Measurements from ENCODE around the gene ZPBP2. TPM values are rescaled to one million over a fixed set of nuclear protein-coding genes. Genes with fewer than 3 reads are reported as not detected.

Gene ZPBP2
- total and polyA plus RNA-seq, 9 of the 15 experiments (the other 6 are each of a cell fraction or from before 2014, with no cell fraction given): not detected

DNA sequence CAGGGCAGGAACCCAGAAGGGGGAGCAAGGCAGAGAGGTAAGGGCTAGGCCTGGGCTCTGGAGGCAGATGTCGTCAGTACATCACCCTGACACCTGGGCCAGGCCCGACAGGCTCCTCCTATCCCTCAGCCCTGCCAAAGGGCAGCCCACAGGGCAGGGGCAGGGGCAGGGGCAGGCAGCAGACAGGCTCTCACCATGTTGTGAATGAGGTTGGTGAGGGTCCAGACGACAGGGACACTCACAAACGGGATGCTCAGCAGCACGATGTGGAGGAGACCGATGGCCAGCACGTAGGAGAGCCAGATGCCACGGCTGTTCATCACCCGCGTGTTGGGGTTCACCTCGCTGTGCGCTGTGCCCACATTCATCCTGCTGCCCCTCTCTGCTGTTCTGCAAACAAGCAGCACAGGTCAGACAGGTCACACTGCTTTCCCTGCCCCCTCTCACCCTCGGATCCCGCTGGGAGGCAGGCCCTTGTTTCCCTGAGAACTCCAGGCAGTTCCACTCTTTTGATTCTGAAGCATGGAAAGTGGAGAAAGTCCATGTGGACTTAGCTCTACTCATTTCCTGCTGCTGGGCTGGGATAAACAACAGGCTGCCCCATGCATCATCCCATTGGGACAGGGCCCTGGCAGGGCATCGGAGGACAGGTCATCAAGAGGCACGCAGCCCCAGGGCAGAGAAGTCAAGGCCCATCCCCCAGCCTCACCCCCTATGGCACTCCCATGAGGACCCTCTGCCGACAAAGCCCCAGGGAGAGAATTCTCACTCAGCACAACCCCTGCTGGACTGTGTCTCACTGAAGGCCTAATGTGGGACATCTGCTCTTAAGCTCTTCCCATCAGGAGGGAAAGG is 56.1 kb downstream of the ZPBP2 start (continued):
- TF ChIP-seq, protein P1, sequence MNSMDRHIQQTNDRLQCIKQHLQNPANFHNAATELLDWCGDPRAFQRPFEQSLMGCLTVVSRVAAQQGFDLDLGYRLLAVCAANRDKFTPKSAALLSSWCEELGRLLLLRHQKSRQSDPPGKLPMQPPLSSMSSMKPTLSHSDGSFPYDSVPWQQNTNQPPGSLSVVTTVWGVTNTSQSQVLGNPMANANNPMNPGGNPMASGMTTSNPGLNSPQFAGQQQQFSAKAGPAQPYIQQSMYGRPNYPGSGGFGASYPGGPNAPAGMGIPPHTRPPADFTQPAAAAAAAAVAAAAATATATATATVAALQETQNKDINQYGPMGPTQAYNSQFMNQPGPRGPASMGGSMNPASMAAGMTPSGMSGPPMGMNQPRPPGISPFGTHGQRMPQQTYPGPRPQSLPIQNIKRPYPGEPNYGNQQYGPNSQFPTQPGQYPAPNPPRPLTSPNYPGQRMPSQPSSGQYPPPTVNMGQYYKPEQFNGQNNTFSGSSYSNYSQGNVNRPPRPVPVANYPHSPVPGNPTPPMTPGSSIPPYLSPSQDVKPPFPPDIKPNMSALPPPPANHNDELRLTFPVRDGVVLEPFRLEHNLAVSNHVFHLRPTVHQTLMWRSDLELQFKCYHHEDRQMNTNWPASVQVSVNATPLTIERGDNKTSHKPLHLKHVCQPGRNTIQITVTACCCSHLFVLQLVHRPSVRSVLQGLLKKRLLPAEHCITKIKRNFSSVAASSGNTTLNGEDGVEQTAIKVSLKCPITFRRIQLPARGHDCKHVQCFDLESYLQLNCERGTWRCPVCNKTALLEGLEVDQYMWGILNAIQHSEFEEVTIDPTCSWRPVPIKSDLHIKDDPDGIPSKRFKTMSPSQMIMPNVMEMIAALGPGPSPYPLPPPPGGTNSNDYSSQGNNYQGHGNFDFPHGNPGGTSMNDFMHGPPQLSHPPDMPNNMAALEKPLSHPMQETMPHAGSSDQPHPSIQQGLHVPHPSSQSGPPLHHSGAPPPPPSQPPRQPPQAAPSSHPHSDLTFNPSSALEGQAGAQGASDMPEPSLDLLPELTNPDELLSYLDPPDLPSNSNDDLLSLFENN (IDR thresholded peaks at IDR 0.05; ENCODE audit: low read depth in 2 of 2, low read length in 2 of 2): no peak
- no peak for TF ChIP-seq HNRNPLL (IDR thresholded peaks at IDR 0.05; ENCODE audit: low read depth, low read length, poor library complexity, severe bottlenecking)
- no peak for TF ChIP-seq ZNF232 (CRISPR knock-in tag; IDR thresholded peaks at IDR 0.05)
- TF ChIP-seq, protein P2, sequence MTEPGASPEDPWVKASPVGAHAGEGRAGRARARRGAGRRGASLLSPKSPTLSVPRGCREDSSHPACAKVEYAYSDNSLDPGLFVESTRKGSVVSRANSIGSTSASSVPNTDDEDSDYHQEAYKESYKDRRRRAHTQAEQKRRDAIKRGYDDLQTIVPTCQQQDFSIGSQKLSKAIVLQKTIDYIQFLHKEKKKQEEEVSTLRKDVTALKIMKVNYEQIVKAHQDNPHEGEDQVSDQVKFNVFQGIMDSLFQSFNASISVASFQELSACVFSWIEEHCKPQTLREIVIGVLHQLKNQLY (CRISPR knock-in tag; conservative IDR thresholded peaks at IDR 0.05): no peak
- no peak for TF ChIP-seq RBM14 (IDR thresholded peaks at IDR 0.05; ENCODE audit: borderline replicate concordance, insufficient read depth, low read depth, low read length)
- no peak for TF ChIP-seq NFIX (CRISPR knock-in tag; IDR thresholded peaks at IDR 0.05; ENCODE audit: low read depth)
- TF ChIP-seq, protein P3, sequence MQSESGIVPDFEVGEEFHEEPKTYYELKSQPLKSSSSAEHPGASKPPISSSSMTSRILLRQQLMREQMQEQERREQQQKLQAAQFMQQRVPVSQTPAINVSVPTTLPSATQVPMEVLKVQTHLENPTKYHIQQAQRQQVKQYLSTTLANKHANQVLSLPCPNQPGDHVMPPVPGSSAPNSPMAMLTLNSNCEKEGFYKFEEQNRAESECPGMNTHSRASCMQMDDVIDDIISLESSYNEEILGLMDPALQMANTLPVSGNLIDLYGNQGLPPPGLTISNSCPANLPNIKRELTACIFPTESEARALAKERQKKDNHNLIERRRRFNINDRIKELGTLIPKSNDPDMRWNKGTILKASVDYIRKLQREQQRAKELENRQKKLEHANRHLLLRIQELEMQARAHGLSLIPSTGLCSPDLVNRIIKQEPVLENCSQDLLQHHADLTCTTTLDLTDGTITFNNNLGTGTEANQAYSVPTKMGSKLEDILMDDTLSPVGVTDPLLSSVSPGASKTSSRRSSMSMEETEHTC (IDR thresholded peaks at IDR 0.05): no peak
- TF ChIP-seq, protein P4, sequence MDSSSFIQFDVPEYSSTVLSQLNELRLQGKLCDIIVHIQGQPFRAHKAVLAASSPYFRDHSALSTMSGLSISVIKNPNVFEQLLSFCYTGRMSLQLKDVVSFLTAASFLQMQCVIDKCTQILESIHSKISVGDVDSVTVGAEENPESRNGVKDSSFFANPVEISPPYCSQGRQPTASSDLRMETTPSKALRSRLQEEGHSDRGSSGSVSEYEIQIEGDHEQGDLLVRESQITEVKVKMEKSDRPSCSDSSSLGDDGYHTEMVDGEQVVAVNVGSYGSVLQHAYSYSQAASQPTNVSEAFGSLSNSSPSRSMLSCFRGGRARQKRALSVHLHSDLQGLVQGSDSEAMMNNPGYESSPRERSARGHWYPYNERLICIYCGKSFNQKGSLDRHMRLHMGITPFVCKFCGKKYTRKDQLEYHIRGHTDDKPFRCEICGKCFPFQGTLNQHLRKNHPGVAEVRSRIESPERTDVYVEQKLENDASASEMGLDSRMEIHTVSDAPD (CRISPR knock-in tag; IDR thresholded peaks at IDR 0.05): no peak
- TF ChIP-seq ZNF12 (CRISPR knock-in tag; IDR thresholded peaks at IDR 0.05): no peak
- no peak for TF ChIP-seq TCF7L2 (IDR thresholded peaks at IDR 0.05; ENCODE audit: low read depth, low read length)
- no peak for TF ChIP-seq ZNF395 (CRISPR knock-in tag; IDR thresholded peaks at IDR 0.05)

All from K562 (cell line).